Ascending aorta (tissue), 2 donors: ENCODE measurements around the gene UBASH3A. TPM values are rescaled to one million over a fixed set of nuclear protein-coding genes. Genes with fewer than 3 reads are reported as not detected.

Experiments
- DNase-seq, 2 donors: peaks; one replicate each; pipeline ENCODE4 v3.0.0-alpha.2; 2019; ENCODE audit warnings: low spot score in 2 of 2
- H3K27ac ChIP-seq, 2 donors: fragments of 200-600 bp; sonication (generic); one replicate each; pipeline ENCODE4 v1.5.1; 2016 to 2017; ENCODE audit warnings: mild to moderate bottlenecking in 1 of 2
- H3K27me3 ChIP-seq: fragments of 200-600 bp; sonication (generic); one replicate; pipeline ENCODE4 v1.5.1; 2017
- H3K36me3 ChIP-seq, 2 donors: fragments of 200-600 bp; sonication (generic); one replicate each; pipeline ENCODE4 v1.5.1; 2016
- H3K4me1 ChIP-seq, 2 donors: fragments of 200-600 bp; sonication (generic); one replicate each; pipeline ENCODE4 v1.5.1; 2016 to 2017; ENCODE audit warnings: mild to moderate bottlenecking in 1 of 2
- H3K4me3 ChIP-seq, 2 donors: fragments of 200-600 bp; sonication (generic); one replicate each; pipeline ENCODE4 v1.5.1; 2016 to 2017; ENCODE audit warnings: mild to moderate bottlenecking in 1 of 2
- H3K9me3 ChIP-seq, 2 donors: fragments of 200-600 bp; sonication (generic); one replicate each; pipeline ENCODE4 v1.5.1; 2016
- intact Hi-C: fragments of 100-400 bp; cut with DNase I; formaldehyde crosslinking; loops from one replicate; pipeline ENCODE4 v1.15.1; 2023
- total RNA-seq: library from RNA; depleted of rRNA; stranded (reverse); fragments of >200 nt; gene quantifications from one replicate; pipeline ENCODE4 v1.1.0, GENCODE V29; 2016
- TF ChIP-seq, protein P1 (sequence below), 3 experiments: fragments of 200-600 bp in 2 of 3; fragments of 450-650 bp in 1 of 3; sonication (generic) in 2 of 3; IDR thresholded peaks; one replicate each; pipeline ENCODE4 v1.5.1; 2016 to 2019; ENCODE audit warnings: antibody characterized with exemption in 3 of 3, mild to moderate bottlenecking in 1 of 3, moderate library complexity in 1 of 3

UBASH3A gene
- total RNA-seq, 1 donor from 2014 or later = 0.75 TPM

DNA sequence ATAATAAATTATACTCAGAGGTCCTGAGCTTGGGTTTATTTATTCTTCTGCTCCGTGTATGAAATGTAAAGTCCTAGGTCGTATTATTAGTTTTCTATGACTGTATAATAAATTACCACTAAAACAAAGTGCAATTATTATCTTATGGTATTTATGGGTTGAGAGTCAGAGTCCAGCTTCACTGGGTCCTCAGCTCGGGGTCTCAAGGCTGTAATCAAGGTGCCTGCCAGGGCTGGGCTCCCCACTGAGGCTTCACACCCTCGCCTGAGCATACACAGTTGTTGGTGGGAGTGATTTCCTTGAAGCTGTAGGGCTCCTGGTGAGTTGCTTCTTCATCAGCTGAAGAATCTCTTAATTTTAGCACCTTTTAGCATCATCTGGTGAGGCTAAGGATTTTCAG is 15.2 kb downstream of the UBASH3A start:
- DNase-seq = no peak
- Histone ChIP-seq H3K4me1 (no peaks in the 10 kb centered on the region), H3K9me3 (no peaks in the 10 kb centered on the region), H3K27ac (no peak overlapping the region), H3K27me3 (no peaks in the 10 kb centered on the region), H3K4me3 (no peak overlapping the region), H3K36me3 (no peaks in the 10 kb centered on the region)
- intact Hi-C loops = no loop called here
- TF ChIP-seq, protein P1, sequence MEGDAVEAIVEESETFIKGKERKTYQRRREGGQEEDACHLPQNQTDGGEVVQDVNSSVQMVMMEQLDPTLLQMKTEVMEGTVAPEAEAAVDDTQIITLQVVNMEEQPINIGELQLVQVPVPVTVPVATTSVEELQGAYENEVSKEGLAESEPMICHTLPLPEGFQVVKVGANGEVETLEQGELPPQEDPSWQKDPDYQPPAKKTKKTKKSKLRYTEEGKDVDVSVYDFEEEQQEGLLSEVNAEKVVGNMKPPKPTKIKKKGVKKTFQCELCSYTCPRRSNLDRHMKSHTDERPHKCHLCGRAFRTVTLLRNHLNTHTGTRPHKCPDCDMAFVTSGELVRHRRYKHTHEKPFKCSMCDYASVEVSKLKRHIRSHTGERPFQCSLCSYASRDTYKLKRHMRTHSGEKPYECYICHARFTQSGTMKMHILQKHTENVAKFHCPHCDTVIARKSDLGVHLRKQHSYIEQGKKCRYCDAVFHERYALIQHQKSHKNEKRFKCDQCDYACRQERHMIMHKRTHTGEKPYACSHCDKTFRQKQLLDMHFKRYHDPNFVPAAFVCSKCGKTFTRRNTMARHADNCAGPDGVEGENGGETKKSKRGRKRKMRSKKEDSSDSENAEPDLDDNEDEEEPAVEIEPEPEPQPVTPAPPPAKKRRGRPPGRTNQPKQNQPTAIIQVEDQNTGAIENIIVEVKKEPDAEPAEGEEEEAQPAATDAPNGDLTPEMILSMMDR (IDR thresholded peaks at IDR 0.05) = no peak

DNA sequence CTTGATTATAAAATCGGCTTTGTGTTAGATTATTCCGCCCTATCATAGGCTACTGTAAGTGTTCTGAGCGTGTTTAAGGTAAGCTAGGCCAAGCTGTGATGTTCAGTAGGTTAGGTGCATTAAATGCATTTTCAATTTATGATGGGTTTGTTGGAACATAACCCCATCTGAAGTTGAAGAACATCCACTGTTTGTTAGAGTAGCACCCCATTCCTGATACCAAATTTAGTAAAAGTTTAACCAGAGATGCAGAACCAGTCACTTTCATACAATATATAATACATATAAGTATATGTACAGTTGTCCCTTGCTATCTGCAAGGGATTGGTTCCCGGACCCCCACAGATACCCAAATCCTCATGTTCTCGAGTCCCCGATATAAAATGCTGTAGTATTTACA is 16.1 kb downstream of the UBASH3A start:
- Histone ChIP-seq H3K4me1 (no peaks in the 10 kb centered on the region), H3K27ac (no peak overlapping the region), H3K36me3 (no peaks in the 10 kb centered on the region), H3K27me3 (no peaks in the 10 kb centered on the region), H3K4me3 (no peak overlapping the region), H3K9me3 (no peaks in the 10 kb centered on the region)
- intact Hi-C loops = no loop called here
- no peak for DNase-seq
- TF ChIP-seq, protein P1 (IDR thresholded peaks at IDR 0.05) = no peak

DNA sequence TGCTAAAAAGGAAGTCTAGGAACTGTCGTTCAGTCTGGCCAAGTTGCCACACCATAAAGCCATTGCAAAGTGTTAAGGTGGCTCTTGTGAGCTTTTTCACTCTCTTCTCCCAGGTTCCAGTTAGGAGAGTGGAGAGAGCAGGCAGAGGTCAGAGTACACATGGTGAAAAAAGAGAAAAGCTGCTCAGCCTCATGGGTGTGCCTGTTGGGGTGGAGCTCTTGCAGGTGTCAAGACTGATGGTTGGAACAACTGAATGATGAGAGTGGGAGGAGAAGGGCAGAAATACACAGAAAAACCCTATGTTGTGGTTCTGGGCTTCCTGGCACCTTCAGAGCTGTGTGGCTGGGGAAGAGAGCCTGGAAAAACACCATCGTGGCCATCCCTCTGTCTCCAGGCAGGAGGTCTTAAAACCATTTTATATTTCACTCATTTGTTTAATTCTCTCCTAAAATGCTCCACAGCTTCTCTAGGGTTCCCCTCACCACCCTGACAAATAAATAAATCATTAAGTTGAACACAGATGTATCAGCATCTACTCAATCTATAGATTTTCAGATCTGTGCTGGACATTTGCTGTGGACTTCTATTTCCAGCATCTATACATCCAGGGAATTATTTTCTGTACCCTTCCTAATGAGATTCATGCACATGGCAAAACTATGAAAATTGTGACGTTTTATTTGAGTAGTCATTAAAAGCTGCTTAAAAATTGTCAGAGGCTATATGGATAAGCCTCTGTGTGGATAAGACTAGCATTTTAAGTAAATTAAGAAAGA is 17.5 kb downstream of the UBASH3A start:
- H3K27me3 ChIP-seq = no peaks in the 10 kb centered on the region

DNA sequence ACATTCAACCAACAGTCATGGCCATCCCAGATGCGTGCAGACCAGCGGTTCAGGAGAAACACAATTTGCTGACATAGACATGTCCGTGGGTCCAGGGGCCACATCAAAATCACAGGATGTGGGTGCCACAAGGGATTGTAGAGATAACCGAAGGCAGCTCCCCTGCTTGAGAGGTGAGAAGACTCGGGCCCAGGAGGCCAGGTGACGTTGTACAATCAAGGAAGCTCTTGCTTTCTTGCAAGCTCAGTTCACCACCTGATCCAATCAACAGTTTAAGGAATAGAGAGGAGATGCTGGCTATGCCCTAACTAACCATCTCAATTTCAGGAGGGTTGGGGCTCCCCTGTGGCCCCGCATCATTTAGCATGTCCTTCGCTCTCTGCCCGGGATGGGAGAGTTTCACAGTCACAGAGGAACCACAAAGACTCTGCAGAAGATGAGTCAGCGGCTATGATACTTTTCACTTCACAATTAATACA is 19.5 kb downstream of the UBASH3A start:
- TF ChIP-seq, protein P1 (IDR thresholded peaks at IDR 0.05) = no peak
- Histone ChIP-seq H3K36me3 (no peaks in the 10 kb centered on the region), H3K4me3 (no peak overlapping the region), H3K4me1 (no peaks in the 10 kb centered on the region), H3K9me3 (no peaks in the 10 kb centered on the region), H3K27ac (no peak overlapping the region), H3K27me3 (no peaks in the 10 kb centered on the region)
- intact Hi-C loops = no loop called here
- DNase-seq = no peak

More for the DNA sequence above, 17.5 kb downstream of the UBASH3A start:
- Histone ChIP-seq H3K27ac (no peak overlapping the region), H3K4me1 (no peaks in the 10 kb centered on the region), H3K36me3 (no peaks in the 10 kb centered on the region), H3K4me3 (no peak overlapping the region), H3K9me3 (no peaks in the 10 kb centered on the region)
- DNase-seq = no peak
- TF ChIP-seq, protein P1 (IDR thresholded peaks at IDR 0.05) = no peak
- intact Hi-C loops = no loop called here

DNA sequence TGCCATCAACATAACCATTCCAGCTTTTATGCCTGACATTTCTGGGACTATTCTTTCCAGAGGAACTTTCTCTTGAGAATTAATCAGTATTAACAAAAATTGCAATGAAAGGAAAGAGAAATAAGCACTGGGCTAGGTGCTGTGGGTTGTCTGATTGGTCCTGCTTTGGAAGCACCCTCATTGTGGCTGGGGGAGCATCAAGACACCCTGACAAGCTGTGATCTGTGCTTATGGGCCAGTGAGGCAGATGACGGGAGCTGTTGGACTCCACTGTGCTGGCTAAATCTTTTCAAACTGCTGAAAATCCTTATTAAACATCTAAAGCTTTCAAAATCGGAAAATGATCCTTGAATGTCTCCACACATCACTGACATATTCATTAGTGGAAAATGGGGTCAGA is 20.0 kb downstream of the UBASH3A start:
- H3K27ac ChIP-seq = no peak overlapping the region
- no peaks in the 10 kb centered on the region for H3K9me3 ChIP-seq
- H3K4me3 ChIP-seq = no peak overlapping the region
- H3K27me3 ChIP-seq = no peaks in the 10 kb centered on the region
- TF ChIP-seq, protein P1 (IDR thresholded peaks at IDR 0.05) = no peak
- intact Hi-C loops = no loop called here
- no peaks in the 10 kb centered on the region for H3K4me1 ChIP-seq
- H3K36me3 ChIP-seq = no peaks in the 10 kb centered on the region
- DNase-seq = no peak
